NCI-H2227 (cell line): ENCODE data around the gene RIC1.
"Not testable (repeated sequence)": the region's sequence is repeated elsewhere in the genome, so short reads cannot be mapped to it uniquely, and the experiment has no call there.

Experiments
- DNase-seq: peaks from one replicate; lab custom pipeline; 2025; ENCODE audit not compliant: unreplicated experiment; lab: John Stamatoyannopoulos, UW

The RIC1 gene

DNA sequence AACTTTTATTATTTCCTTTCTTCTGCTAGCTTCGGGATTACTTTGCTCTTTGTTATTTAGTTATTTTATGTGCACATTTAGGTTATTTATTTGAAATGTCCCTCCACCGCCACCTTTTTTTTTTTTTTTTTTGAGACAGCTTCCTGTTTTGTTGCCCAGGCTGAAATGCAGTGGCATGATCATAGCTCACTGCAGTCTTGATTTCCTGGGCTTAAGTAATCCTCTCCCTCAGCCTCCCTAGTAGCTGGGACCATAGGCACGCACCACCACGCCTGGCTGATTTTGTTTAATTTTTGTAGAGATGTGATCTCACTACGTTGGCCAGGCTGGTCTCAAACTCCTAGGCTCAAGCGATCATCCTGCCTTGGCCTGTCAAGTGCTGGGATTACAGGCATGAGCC is 38.5 kb downstream of the RIC1 start:
- DNase-seq: no peak

DNA sequence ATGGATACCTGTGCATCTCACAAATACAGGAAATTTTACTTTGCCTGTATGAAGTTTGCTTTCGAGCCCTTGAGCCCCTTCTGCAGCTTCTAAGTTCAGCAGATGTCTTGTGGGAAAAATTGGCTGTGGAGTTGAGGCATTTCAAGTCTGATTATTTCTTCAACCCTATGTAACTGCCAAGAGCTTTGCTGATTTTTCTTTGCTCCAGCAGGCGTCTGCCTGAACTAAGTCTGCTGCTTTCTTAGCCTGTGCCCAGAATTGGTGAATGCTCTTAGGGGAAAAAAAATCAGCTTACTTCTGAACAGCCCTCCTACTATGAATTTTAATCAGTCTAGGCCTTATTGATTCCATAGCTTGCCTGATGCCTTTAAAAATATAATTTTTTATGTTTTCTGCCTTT is 41.2 kb downstream of the RIC1 start:
- DNase-seq: no peak

DNA sequence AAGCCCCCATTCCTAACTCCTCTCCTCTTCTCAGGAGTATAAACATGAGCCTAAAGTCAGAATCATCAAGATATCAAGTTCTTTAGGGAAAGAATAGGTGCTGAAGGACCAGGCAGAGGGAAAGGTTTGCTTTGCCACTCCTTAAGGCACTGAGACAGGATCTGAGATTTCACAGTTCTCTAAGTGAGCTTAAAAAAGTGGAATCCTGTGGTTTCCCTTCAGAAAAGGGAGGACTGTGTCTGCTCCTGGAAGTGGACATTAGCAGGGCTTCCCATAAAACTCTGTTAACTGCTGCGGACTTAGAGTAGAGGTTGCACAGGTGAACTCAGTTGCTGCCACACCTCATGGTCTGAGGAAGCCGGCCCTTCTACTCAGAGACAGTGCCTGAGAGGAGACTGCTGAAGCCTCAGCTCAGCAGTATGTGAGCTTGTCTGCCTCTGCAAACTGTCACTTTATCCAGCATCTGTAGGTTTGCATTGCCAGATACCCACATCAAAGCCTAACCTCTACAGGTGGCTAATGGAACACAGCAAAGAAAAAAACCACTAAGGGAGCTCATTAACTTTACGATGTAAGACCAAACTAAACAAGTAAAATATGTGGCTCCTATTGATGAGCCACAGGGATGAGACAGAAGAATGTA is 42.9 kb downstream of the RIC1 start:
- no peak for DNase-seq

DNA sequence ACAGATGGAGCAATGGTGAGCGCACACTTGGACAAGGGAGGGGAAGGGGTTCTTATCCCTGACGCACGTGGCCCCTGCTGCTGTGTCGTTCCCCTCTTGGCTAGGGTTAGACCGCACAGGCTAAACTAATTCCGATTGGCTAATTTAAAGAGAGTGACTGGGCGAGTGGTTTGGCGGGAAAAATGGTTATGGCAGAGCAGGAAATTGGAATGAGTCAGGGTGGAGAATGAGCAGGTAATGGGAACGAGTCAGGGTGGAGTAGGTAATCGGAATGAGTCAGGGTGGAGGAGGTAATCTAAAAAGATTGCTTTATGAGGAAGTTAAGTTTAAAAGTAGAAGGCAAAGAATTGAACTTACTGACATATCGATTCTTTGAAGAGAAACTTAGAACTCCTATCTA is 46.1 kb downstream of the RIC1 start:
- not testable (repeated sequence) for DNase-seq

DNA sequence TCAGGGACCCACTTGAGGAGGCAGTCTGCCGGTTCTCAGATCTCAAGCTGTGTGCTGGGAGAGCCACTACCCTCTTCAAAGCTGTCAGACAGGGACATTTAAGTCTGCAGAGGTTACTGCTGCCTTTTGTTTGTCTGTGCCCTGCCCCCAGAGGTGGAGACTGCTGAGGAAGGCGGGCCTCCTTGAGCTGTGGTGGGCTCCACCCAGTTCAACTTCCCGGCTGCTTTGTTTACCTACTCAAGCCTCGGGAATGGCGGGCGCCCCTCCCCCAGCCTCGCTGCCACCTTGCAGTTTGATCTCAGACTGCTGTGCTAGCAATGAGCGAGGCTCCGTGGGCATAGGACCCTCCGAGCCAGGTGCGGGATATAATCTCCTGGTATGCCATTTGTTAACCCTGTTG is 54.7 kb downstream of the RIC1 start:
- not testable (repeated sequence) for DNase-seq

DNA sequence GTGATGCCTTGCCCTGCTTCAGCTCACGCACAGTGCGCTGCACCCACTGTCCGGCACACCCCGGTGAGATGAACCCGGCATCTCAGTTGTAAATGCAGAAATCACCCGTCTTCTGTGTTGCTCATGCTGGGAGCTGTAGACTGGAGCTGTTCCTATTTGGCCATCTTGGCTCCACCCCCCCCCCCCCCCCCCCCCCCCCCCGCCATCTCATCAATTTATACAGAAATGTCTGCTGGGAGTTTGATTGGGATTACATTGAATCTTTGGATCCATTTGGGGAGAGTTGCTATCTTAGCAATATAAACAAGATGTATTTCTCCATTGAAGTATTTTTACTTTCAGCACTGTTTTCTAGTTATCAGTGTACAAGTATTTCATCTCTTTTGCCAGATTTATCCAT is 55.2 kb downstream of the RIC1 start:
- no peak for DNase-seq

DNA sequence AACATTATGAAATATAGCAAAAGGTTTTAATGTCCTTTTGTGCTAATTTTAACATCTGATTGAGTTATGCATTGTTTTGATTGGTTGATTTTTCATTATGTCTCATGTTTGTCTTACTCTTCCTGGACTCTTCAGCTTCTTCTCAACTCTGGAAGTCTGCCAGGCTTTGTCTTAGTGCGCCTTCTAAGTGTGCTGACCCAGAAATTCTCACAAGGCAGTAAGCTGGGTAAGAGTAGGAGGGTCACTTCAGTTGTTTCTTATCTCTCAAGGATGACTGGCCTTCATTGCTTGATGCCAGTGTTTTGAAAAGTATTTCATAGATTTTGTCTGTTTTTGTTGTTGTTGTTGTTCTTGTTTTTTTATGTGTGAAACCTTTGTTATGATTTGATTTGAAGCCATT is 59.2 kb downstream of the RIC1 start:
- no peak for DNase-seq

DNA sequence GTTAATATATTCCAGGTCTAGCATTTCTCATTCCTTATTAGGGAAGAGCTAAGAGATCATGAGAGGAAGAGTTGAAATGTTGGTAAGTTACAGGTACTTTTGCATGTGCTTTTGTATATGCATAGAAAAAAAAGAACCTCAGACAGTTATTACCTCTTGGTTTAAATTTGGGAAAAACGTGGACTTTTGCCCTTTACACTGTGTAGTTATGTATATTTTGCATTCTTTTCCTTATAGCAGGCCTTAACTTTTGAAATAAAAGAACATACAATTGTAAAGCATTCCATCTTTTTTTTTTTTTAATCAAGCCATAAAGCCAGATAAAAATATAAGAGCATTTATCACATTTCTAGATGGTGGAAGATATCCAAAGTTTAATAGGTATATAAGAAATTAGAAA is 61.4 kb downstream of the RIC1 start:
- no peak for DNase-seq

DNA sequence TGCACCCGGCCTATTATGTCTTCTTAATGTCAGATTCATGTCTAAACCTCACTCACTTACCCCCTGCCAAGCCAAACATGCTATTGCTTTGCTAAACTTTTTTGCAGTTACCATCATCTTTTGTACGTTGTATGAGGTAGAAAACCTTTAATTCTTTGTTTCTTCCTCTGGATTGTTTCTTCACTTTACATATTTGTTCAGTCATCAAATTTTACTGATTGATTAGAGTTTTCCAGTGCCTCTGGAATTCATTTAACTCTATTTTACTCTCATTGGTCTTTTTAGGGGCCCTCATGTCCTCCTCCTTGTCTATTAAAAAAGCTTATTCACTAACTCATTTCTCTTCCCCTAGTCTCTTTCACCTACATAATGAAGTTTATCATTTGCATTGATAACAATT is 67.0 kb downstream of the RIC1 start:
- no peak for DNase-seq

DNA sequence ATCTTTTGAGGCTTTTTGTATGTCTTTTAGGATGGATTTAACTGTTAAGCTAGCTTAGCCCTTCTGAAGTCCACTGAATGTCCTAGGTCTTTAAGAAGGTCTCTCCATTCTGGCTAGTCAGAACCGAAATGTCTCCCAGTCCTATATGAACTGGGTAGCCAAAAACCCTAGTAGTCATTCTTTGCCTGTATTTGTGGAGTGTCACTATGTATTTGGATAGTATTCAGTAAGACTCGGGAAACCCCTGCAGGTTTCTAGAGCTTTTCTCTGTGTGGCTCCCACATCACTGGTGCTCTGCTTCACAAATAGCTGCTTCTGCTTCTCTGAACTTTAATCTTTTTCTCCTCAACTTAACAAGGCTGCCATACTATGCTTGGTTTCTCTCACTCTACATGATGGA is 68.0 kb downstream of the RIC1 start:
- DNase-seq: no peak

DNA sequence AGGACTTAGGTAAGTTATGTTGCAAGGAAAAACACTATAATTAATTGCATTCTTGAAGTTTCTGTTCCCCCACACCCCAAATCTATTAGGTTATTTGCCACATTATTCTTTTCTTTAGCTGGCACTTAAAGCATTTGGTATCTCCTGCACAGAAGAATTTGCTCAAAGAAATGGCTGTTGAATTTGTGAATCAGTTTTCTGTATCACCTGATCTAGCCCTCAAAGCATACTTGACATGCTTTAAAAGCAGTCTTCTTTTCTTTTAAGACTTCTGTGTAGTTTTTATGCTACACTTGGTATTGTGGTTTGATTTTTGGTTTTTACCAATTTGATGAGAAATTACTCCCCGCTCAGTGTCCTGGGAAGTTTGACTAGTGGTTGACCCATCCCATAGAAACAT is 69.1 kb downstream of the RIC1 start:
- DNase-seq: no peak

DNA sequence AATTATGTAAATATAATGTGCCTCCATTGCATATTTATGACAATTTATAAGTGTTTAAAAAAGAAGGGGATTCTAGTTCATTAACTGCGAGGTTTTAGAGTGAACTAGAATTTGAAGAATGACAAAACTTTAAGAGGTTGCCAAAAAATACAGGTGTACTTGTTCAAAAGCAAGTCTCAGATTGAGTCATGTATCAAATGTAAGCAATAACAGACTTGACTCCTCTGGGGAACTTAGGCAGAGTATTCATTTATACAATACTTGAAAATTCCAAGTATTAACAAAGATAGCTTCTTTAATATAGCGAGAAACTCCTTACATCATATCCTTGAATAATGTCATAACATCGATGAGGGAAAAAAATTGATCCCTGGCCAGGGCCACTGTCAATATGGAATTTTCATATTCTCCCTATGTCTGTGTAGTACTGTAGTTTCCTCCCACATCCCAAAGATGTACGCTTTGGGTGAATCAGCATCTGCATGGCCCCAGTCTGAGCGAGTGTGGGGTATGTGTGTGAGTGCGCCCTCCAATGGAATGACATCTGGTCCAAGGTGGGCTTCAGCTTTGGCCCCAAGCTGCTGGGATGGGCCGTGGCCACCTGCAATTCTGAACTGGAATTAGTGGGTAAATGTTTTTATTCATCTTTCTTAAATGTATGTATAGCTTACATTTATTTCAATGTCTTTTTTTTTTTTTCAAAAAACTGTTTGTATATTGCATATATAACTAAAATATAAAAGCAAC is 70.1 kb downstream of the RIC1 start:
- DNase-seq: no peak

DNA sequence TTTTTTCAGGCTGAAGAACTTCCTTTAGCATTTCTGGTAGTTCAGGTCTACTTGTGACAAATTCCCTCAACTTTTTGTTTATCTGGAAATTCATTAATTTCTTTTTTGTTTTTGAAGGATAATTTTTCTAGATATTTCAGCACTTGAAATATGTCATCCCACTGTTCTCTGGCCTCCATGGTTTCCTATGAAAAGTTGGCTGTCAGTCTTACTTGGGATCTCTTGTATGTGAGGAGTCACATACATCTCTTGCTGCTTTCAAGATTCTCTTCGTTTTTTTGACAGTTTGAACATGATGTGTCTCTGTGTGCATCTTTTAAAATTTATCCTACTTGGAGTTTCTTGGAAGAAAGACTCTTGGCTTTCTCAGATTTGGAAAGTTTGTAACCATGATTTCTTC is 79.5 kb downstream of the RIC1 start:
- DNase-seq: no peak

DNA sequence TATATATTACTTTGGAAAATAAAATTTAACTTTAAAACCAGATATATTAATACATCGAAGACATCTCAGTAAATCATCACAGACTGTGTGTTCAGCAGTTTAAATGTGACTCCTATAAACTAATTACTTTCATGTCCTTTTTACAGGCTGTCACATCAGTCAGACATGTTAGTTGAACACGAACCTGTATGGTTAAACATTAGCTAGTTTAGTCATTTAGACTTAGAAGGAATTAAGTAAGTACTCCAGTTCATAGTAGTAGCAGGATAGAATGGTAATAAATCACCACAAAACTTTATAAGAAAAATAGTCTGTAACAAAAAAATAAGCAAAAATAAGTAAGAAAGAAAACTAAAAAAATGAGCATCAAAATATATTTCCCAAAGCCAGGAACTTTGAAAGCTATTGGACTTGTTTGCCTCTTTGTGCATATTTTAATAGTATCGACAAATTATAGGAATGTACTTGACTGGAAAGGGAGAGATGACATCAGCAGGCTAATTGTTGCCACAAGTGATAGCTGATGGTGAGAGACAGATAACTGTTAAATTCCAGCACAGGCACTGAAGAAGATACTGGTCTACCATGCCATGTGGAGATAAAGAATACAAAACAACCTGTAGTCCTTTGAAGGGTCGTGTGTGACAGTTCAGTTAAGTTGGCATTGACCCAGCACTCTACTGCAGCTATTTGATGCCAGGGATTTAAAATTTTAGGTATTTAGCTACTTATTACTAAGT is 83.9 kb downstream of the RIC1 start:
- no peak for DNase-seq

DNA sequence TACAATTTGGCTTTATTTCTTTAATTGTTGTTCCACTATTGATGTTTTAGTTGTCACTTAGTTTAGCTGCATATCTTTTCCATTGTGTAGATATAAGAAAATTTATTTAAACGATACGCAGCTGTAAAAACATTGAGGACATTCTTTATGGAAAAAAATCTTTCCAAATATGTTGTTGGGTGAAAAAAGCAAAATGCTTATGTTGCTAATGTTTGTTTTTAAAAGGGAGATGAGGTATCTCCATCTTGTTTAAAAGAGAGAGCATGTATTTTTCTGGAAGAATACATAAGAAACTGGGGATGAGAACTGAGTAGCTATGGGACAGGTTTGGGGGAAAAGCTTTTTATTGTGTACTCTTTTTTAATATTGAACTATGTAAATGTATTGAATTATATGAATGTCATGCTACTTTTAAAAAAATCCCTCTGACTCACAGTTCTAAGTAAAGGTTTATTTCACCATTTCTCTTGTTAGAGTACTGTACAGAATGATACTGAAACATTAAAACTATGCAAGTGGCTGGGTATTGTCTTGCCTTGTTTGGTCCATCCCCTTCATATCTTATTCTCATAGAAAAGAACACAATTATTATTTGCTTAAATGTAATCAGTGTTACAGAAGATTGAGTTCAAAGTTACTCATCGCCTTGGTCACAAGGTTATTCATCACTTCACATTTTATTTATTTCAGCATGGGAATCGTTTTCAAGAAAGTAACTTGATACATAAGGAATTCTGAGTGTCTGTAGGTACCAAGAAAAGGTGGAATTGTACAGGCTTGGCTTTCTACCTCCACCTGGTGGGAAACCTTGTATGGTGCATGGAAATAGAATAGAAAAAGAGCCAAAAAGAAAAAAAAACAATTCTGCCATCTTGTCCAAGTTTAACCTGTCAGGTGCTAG is 85.8 kb downstream of the RIC1 start:
- DNase-seq: no peak

DNA sequence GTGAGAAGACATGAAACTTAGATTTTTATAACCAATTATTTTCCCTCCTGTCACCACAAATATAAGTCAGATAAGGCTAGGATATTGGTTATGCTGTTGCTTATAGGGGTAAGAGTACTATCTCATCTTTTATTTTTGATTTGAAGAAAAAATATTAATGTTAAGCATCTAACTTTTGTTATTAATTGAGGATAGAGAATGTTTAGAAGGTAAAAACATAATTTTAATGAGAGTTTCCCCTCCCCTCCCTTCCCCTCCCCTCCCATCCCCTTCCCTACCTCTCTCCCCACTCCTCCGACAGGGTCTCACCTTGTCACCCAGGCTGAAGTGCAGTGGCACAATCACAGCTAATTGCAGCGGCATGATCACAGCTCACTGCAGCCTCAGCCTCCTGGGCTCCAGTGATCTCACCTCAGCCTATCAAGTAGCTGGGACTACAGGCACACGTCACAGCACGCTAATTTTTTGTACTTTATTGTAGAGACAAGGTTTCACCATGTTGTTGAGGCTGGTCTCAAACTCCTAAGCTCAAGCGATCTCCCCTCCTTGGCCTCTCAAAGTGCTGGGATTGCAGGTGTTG is 86.7 kb downstream of the RIC1 start:
- no peak for DNase-seq

DNA sequence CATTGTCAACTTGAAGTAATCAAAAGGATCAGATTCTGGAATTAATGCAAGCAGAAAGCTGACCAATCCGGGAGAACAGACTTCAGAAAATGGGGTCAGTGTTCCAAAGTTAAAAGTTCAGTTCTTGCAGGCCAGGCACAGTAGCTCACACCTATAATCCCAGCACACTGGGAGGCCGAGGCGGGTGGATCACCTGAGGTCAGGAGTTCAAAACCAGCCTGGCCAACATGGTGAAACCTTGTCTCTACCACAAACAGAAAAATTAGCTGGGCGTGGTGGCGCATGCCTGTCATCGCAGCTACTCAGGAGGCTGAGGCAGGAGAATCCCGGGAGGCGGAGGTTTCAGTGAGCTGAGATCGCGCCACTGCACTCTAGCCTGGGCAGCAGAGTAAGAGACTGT is 88.5 kb downstream of the RIC1 start:
- DNase-seq: not testable (repeated sequence)

DNA sequence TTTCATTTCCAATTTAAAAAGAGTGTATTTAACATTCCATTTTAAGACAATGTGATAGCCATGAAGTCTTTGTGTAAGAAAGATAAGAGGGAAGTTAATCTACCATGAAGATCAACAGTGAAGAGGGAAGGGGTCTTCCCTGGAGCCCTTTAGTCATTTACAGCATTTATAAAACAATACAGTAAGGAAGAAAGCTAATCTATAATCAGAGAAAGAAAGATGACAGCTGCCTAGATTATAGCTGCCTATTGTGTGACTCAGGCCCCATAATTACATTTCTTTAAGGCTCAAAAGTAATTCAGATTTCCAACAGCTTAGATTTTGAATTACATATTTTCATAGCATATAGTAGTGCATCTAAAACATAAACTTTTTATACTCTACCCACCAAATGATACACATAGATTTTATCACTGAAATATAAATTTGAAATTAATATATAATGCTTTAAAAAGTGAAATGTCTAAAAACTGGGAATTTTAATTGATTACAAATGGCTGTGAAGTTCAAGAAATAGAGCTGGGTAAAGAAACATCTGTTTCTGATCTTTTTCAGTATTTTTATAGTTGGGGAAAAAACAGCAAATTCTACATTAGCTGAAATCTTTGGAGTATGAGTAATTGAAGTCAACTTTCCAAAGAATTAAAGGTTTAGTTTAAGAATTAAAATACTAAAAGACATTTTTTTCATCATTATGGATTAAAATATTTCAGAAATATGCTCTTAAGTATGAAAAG is 89.6 kb downstream of the RIC1 start:
- no peak for DNase-seq

DNA sequence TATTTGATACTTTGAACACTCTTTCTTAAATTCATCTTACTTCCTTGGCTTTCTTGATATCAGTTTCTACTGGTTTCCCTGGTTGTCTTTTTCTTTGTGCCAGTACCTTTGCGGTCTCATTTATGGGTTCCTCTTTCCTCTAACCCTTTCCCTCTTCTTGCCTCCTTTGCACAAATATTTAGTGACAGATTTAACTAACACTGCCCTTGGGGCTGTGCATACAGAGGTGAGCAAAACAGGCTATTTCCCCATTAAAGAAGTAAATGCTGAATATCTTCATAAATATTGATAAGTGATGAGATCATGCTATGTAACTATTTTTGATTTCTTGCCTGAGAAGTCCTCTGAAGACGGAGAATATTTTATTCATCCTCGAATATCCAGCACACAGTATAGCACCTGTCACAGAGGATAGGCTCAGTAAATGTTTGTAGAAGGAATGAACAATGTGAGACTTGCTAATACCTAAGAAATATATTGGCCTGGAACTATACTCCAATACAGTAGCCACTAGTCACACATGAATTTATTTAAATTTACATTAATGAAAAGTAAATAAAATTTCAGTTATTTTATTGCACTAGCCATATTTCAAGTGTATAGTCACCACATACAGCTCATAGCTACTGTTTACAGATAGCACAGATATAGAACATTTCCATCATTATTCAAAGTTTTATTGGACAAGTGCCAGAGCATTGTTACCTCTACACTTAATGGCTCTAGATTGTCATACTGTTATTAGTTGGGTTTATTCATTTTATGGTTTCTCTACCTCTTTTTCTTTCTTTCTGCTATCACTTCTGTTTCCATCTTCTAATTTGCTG is 90.4 kb downstream of the RIC1 start:
- no peak for DNase-seq
